Activated T-helper 1 cell treated with anti-CD3 and anti-CD28 coated beads, Interleukin-12 subunit alpha, Interleukin-12 subunit beta, Interleukin-2, Interleukin-4 antibody, amounts not matched to agents 30 ng/mL and 10 ng/mL and 1 ng/mL, durations not matched to agents 14 hours and 24 hours and 36 hours (primary cell): ENCODE results near the gene MAN2B1. TPM values are rescaled to one million over a fixed set of nuclear protein-coding genes. Genes with fewer than 3 reads are reported as not detected.
A peak's percentile ranks its signal among the peaks of the same experiment; 100 is the strongest.

Experiments
- DNase-seq: peaks from one replicate; pipeline ENCODE4 v3.0.0; 2021; ENCODE audit warnings: low spot score
- H3K27ac Mint-ChIP-seq: one replicate; pipeline ENCODE4 v1.8.0; 2021; ENCODE audit warnings: mild to moderate bottlenecking, mixed read lengths
- H3K27me3 Mint-ChIP-seq: one replicate; pipeline ENCODE4 v1.8.0; 2022; ENCODE audit warnings: mild to moderate bottlenecking, moderate library complexity, mixed read lengths; ENCODE audit not compliant: insufficient read depth
- H3K36me3 Mint-ChIP-seq: one replicate; pipeline ENCODE4 v1.8.0; 2021; ENCODE audit warnings: low read depth, mixed read lengths
- H3K4me1 Mint-ChIP-seq: one replicate; pipeline ENCODE4 v1.8.0; 2021; ENCODE audit warnings: low read depth, mixed read lengths
- H3K4me3 Mint-ChIP-seq: one replicate; pipeline ENCODE4 v1.8.0; 2021; ENCODE audit warnings: mild to moderate bottlenecking, moderate library complexity, mixed read lengths
- H3K9me3 Mint-ChIP-seq: one replicate; pipeline ENCODE4 v1.8.0; 2021; ENCODE audit warnings: mixed read lengths
- intact Hi-C: fragments of 100-400 bp; cut with micrococcal nuclease; formaldehyde crosslinking; loops from one replicate; pipeline ENCODE4 v1.15.1; 2024
- total RNA-seq: library from RNA; stranded (reverse); gene quantifications from 2 replicates; pipeline ENCODE4 v1.2.3, GENCODE V29; 2022

The MAN2B1 gene
- total RNA-seq, 1 donor from 2014 or later = 132 TPM

DNA sequence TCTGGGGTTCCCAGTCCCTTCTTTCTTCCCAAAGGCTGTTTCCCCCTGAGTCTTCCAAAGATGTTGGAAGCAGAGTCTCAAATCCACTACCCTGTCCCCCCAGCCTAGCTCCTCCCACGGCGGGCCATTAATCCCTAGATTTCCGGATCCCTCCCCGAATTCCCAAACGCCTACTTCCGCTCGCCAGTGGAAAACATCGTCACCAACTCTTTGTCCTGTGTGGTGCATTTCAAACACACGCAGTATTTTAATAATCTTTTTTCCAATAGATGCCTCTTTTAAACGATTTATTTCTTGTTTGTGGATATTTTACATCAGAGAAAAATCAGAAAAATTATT, 55.2 kb downstream of the MAN2B1 start:
- Mint-ChIP-seq H3K36me3 (peaks cover 24% of the 10 kb centered on the region), H3K9me3 (no peaks in the 10 kb centered on the region), H3K4me3 (peak overlapping the region; percentile 100), H3K4me1 (peaks cover 28% of the 10 kb centered on the region), H3K27me3 (no peaks in the 10 kb centered on the region), H3K27ac (peak overlapping the region; percentile 99)
- DNase-seq = no peak
- intact Hi-C loops = loop anchor here (2.0 to 5.0 kb wide), 4 partner anchors 29 to 623 kb away; partner anchors contain the start of genes TNPO2 and ZNF563

DNA sequence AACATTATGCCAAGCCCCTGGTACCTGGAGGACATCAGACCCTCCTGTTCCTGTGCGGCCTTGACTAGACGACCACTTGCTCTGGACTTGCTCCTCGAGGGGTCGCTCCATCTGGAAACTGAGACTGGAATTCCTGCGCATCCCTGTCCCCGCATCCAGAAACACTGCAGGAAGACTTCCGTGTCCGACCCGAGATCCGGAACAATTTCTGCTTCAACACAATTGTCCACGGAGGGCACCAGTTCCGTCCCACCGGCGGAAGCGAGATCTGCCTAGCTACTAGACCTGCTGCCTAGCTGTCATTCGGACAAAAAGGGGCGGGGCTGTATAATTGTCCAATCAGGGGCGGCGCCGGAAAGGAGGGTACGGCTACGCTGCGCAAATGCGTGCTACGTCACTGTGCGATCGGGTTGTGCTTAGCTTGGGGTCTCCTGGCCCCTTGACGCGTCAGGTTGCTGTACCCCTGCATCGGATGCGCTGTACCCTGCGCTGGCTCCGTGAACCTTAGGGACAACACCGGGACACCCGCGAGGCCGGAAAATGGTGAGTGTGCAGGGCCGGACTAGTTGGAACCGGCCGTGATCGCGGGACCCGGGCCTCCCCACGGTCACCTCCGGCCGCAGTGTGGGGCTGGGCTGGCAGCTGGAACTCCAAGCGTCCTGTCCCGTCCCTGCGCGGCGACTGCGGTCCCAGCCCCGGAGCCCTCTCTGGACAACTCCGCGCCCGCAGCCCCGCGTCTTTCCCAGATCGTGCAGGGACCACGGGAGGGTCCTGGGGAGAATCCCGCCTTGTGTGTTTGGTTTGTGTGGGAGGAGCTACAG, 55.8 kb downstream of the MAN2B1 start, which contains the start of the genes ZNF490 and ZNF791:
ZNF490 (minus strand) TSS at position 274 of the 821 bp plus-strand sequence; CDS start at position 141, 133 bp downstream.
ZNF791 (plus strand) TSS at position 381 of the 821 bp plus-strand sequence; CDS start at position 541, 160 bp downstream.
- peak within 1 kb of the TSS; percentile 99 for H3K27ac Mint-ChIP-seq
- H3K27me3 Mint-ChIP-seq = no peaks in the 10 kb centered on the region
- peak; percentile 96 for DNase-seq
- H3K9me3 Mint-ChIP-seq = no peaks in the 10 kb centered on the region
- peaks cover 19% of the 10 kb centered on the region for H3K36me3 Mint-ChIP-seq
- H3K4me3 Mint-ChIP-seq = peak within 1 kb of the TSS; percentile 100
- H3K4me1 Mint-ChIP-seq = peaks cover 22% of the 10 kb centered on the region
- intact Hi-C loops = loop anchor here (1.0 to 5.0 kb wide), 8 partner anchors 30 to 622 kb away; partner anchors contain the start of genes DHPS, TNPO2, ZNF563 and ZNF564

DNA sequence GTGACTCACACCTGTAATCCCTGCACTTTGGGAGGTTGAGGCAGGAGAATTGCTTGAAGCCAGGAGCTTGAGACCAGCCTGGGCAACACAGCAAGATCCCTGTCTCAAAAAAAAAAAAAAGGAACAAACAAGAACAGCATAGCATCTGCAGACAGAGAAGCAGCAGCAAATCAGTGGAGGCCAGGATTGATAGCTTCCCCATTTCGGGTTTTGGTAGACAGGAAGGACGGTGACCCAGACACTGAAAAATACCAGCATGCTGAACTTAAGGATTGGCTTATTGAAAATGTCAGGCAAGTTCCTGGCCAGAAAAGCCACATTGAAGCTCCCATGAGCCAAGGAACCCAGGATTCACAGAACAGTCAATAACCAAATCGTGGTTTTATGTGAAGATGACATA, 58.9 kb downstream of the MAN2B1 start:
- Mint-ChIP-seq H3K27ac (no peak overlapping the region), H3K4me3 (no peak overlapping the region), H3K4me1 (peaks cover 19% of the 10 kb centered on the region), H3K9me3 (no peaks in the 10 kb centered on the region), H3K27me3 (no peaks in the 10 kb centered on the region), H3K36me3 (peaks cover 15% of the 10 kb centered on the region)
- intact Hi-C loops = no loop called here
- DNase-seq = no peak

DNA sequence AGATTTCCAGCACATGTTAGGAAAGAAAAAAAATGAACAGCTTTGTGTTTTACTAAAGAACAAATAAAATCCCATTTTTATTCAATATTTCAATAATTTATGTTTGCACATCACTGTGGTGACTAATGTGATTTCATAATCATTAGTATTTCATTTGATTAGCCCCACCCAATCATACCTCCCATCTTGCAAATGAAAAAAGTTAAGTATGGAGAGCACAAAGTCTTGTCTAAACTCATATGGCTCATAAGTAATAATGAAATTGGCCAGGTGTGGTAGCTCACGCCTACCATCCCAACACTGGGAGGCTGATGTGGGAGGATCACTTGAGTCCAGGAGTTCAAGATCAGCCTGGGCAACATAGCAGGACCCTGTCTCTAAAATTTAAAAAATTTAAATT, 59.7 kb downstream of the MAN2B1 start:
- H3K4me1 Mint-ChIP-seq = peaks cover 17% of the 10 kb centered on the region

DNA sequence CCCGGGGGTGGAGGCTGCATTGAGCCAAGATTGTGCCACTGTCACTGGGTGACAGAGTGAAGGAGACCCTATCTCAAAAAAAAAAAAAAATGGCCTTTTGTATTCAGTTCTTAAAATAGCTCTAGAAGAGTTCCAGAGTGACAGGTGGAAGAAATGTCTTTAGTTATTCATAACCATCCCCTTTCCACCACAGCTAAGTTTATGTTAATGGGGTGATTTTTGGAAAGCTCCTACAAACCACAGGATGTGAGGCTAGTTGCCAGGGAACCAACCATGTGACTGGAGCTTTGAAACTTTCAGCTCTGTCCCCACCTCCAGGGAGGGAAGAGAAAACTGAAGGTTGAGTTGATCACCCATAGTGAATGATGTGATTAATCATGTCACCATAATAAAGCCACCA, 62.8 kb downstream of the MAN2B1 start:
- peak overlapping the region; percentile 67 for H3K27ac Mint-ChIP-seq
- no peaks in the 10 kb centered on the region for H3K9me3 Mint-ChIP-seq
- H3K36me3 Mint-ChIP-seq = peaks cover 22% of the 10 kb centered on the region
- H3K4me3 Mint-ChIP-seq = no peak overlapping the region
- no peaks in the 10 kb centered on the region for H3K27me3 Mint-ChIP-seq
- DNase-seq = peak; percentile 64
- peaks cover 11% of the 10 kb centered on the region for H3K4me1 Mint-ChIP-seq
- intact Hi-C loops = loop anchor here (1.0 to 2.0 kb wide), 4 partner anchors 10 to 131 kb away; partner anchors contain the start of genes MAN2B1, TRIR and WDR83

More for the DNA sequence above, 59.7 kb downstream of the MAN2B1 start:
- Mint-ChIP-seq H3K9me3 (no peaks in the 10 kb centered on the region), H3K27ac (no peak overlapping the region), H3K27me3 (no peaks in the 10 kb centered on the region), H3K4me3 (no peak overlapping the region), H3K36me3 (peaks cover 17% of the 10 kb centered on the region)
- intact Hi-C loops = no loop called here
- no peak for DNase-seq

DNA sequence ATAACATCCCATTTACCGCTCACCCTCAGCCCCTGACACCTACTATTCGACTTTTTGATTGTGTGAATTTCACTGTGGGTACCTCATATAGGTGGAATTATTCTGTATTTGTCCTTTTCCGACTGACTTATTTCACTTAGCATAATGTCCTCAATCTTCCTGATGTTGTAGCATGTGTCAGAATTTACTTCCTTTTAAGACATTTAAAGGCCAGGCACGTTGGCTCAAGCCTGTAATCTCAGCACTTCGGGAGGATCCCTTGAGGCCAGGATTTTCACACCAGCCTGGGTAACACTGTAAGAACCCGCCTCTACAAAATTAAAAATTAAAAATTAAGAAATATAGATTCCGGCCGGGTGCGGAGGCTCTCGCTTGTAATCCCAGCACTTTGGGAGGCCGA, 68.9 kb downstream of the MAN2B1 start:
- Mint-ChIP-seq H3K4me1 (no peaks in the 10 kb centered on the region), H3K9me3 (no peaks in the 10 kb centered on the region), H3K36me3 (peaks cover 21% of the 10 kb centered on the region), H3K27ac (no peak overlapping the region), H3K27me3 (no peaks in the 10 kb centered on the region), H3K4me3 (no peak overlapping the region)
- intact Hi-C loops = no loop called here
- no peak for DNase-seq

DNA sequence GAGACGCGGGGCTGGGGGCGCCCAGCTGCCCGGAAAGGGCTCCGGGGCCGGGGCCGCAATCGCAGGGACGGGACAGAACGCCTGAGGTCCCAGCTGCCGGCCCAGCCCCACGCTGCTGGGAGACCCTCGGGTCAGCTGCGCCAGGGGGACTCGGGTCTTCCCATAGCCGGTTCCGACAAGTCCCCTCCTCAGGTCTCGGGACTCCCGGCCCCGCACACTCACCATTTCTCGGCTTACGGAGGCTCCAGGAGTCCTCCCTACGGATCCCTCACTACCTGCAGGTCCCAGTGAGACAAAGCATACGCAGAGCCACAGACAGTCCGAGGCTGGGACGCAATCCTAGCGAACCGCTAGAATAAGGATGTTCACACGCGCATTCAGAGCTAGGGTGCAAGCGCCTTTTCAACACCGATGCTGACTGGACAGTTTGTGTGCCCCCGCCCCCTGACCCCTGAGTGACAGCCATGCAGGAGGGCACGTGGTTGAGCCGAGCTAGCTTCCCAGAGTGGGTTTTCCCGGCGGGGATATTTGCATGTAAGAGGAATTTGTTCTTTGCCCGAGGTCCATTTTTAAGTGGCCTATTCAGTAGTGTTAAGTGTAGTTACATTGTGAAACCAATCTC, 69.5 kb downstream of the MAN2B1 start:
- H3K27ac Mint-ChIP-seq = no peak overlapping the region
- no peak overlapping the region for H3K4me3 Mint-ChIP-seq
- no peaks in the 10 kb centered on the region for H3K9me3 Mint-ChIP-seq
- H3K27me3 Mint-ChIP-seq = no peaks in the 10 kb centered on the region
- DNase-seq = no peak
- H3K36me3 Mint-ChIP-seq = peaks cover 21% of the 10 kb centered on the region
- intact Hi-C loops = no loop called here
- H3K4me1 Mint-ChIP-seq = no peaks in the 10 kb centered on the region

Other genes starting within 250 kb of the MAN2B1 start
- gene ZNF443, start 225.7 kb downstream of the MAN2B1 start, total RNA-seq = 3.8 TPM in 2 replicates
- gene ZNF709, start 181.9 kb downstream of the MAN2B1 start, total RNA-seq = 0.26 TPM in 1 of 2 replicates, not detected in the other
- 7.4 and 8.3 TPM in 2 replicates for gene ZNF564, start 115.3 kb downstream of the MAN2B1 start, total RNA-seq
- gene ZNF490, start 55.9 kb downstream of the MAN2B1 start, total RNA-seq = 9.2 and 9.4 TPM in 2 replicates
- gene ZNF791, start 55.8 kb downstream of the MAN2B1 start, total RNA-seq = 23.5 and 29.0 TPM in 2 replicates
- 25.6 and 27.1 TPM in 2 replicates for gene WDR83, start 65 bp upstream of the MAN2B1 start, total RNA-seq
- gene DHPS, start 15.1 kb upstream of the MAN2B1 start, total RNA-seq = 144 and 147 TPM in 2 replicates
- 0.73 TPM in 1 of 2 replicates, not detected in the other for gene GNG14, start 21.3 kb upstream of the MAN2B1 start, total RNA-seq
- gene FBXW9, start 29.9 kb upstream of the MAN2B1 start, total RNA-seq = 11.8 and 12.2 TPM in 2 replicates
- 152 and 153 TPM in 2 replicates for gene TNPO2, start 57.2 kb upstream of the MAN2B1 start, total RNA-seq
- gene TRIR, start 67.9 kb upstream of the MAN2B1 start, total RNA-seq = 231 and 239 TPM in 2 replicates
- 68.0 and 70.9 TPM in 2 replicates for gene GET3, start 70.8 kb upstream of the MAN2B1 start, total RNA-seq
- gene BEST2, start 85.0 kb upstream of the MAN2B1 start, total RNA-seq = 0.12 TPM in 1 of 2 replicates, not detected in the other
- gene HOOK2, start 108.8 kb upstream of the MAN2B1 start, total RNA-seq = 13.3 and 15.7 TPM in 2 replicates
- gene JUNB, start 124.7 kb upstream of the MAN2B1 start, total RNA-seq = 311 and 312 TPM in 2 replicates
- gene PRDX2, start 135.1 kb upstream of the MAN2B1 start, total RNA-seq = 277 and 280 TPM in 2 replicates
- 28.0 and 28.1 TPM in 2 replicates for gene THSD8, start 135.3 kb upstream of the MAN2B1 start, total RNA-seq
- 36.1 and 37.5 TPM in 2 replicates for gene RNASEH2A, start 139.8 kb upstream of the MAN2B1 start, total RNA-seq
- gene RTBDN, start 167.8 kb upstream of the MAN2B1 start, total RNA-seq = not detected in 2 replicates
- gene MAST1, start 171.8 kb upstream of the MAN2B1 start, total RNA-seq = 1.4 and 1.7 TPM in 2 replicates
- 22.9 and 23.7 TPM in 2 replicates for gene DNASE2, start 214.7 kb upstream of the MAN2B1 start, total RNA-seq
- gene KLF1, start 220.5 kb upstream of the MAN2B1 start, total RNA-seq = 0.80 and 1.3 TPM in 2 replicates
- gene GCDH, start 224.4 kb upstream of the MAN2B1 start, total RNA-seq = 65.9 and 68.8 TPM in 2 replicates